HG03159 (cell line): ENCODE measurements around the gene CTAGE1.

Experiments
- ATAC-seq: cut with Tn5 transposase; IDR thresholded peaks from one replicate; pipeline ENCODE4 v1.9.1; 2021; ENCODE audit warnings: mild to moderate bottlenecking, moderate library complexity; ENCODE audit not compliant: unreplicated experiment

Gene CTAGE1

DNA sequence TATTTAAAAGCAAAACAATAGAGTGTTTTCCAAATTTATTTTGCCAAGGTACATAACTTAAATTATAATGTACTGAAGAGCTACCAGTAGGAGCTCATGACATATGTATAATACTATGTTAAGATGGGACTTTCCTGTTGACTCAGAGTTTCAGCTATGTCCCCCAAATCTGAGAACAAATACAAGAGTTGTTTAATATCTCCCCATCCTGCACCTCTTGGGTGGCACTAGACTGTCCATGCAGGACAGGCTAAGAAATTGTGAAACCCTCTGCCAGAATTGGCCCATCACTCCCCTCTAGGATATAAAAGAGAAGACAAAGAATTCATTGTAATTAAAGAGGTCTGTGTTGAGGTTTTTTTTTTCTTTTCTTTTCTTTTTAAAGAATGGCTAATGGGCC lies 21.7 kb upstream of the CTAGE1 start:
- no peak for ATAC-seq

DNA sequence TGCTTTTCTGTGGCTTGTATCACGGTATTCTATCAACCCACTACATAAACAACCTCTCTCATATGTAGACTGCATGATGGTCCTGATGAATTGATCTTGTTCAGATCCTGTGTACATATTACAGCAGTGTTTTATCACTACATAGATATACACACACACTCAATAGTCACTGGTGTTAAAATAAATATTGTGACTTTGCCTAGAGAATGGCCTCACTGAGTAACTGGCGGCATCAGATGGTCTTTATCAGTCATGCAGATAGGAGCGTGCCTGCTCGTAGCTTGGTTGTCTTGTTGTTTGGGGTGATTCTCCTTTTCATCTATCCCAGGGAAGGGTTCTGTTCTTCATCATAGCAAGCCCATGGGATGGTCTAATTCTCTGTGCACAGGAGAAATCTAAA lies 18.4 kb upstream of the CTAGE1 start:
- no peak for ATAC-seq

DNA sequence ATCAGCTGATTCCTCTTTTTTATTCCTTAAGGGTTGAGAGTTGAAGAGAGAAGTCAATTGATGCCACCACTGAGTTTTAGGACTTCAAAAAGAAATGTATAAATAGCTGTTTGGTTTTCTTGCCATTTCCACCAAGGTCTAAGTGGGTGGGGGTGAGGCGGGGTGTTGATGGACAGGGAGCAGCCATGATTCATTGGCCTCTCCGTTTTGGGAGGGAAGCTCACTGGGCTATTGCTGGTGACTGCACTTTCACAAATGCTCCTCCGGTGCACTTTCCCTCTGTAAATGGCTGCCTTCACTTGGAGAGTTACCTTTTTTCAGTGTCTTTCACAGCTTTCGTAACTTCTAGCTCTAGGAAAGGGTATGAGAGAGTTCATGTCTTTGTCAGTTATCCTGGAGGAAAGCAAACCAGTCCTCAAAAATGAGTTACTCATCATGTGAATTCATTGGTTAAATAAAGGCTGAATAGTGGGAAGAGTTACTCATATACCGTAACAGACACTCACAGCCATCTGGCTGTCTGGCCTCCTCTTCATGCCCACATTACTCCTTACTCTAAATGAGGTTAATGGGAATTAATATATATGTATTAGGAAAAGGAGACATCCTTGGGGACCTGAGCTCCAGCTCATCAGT lies 17.4 kb upstream of the CTAGE1 start:
- no peak for ATAC-seq

DNA sequence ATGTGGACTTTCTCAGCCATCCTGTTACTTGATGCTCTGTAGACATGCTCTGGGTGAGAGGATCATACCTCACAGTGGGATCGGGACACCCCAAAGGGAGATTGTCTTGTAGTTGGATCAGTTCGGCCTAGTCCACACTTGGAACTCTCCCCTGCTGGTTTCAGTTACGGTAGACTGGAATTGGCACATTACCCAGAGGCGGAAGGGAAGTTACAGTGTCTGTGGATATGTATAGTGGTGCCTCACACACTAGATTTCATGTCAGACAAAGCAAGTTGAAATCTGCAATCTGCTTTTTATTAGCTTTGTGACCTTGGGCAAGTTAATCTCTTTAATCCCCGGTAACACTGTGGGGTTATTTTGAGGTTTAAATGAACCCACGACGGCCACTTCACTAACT lies 16.2 kb upstream of the CTAGE1 start:
- no peak for ATAC-seq

DNA sequence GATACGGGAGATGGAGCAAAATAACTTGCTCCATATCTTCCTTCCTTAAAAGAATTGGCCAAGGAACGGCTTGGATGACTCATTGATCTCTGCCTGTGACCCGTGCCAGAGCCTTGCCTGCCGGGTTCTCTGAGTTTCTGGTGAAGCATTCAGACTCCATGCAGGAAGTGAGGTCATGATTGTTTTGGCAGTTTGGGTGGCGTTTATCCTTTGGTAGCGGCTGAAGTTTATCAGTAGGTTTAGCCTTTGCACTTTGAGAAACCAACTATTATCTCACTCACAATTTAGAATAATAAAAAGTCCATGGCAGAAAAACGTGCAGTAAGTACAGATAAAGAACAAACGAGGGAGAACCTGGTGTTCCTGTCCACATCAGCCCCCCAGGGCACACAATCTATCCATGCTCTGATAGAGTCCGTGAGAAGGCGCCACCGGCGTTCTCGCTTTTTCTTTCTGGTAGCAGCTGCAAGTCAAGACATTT lies 15.0 kb upstream of the CTAGE1 start:
- ATAC-seq = no peak

DNA sequence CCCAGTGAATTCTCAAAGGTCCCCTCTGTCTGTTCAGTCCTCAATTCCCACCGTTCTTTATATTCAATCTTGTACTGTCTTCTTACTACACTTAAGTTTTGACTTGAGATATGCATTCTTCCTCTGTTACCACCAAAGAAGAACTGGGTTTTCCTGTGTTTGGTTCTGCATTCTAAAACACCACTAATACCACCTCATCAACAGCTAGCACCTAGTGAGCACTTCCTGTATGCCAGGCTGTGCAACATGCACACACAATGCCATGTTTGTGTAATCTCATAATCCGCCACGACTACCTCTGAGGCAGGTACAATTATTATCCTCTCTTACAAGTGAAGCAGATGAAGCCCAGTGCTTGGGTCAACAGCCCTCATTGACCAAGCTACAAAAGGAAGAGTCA lies 11.8 kb upstream of the CTAGE1 start:
- no peak for ATAC-seq

DNA sequence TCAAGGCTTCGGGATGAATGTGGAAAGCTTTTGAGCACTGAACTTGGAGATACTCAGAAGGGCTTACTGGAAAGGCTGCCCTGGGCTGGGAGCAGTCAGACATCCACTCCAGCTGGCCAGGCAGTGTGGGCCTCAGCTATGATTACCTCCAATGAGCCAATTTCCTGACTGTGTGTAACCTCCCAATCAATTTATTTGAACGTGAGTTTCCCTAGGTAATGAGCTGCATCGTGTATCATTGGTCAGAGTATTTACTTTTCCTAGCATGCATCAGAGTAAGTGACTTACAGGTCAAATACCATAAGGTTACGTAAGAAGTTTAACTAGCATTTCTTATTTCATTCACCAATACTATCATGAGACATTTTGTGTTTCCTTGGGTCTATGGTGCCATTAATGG lies 11.0 kb upstream of the CTAGE1 start:
- no peak for ATAC-seq

DNA sequence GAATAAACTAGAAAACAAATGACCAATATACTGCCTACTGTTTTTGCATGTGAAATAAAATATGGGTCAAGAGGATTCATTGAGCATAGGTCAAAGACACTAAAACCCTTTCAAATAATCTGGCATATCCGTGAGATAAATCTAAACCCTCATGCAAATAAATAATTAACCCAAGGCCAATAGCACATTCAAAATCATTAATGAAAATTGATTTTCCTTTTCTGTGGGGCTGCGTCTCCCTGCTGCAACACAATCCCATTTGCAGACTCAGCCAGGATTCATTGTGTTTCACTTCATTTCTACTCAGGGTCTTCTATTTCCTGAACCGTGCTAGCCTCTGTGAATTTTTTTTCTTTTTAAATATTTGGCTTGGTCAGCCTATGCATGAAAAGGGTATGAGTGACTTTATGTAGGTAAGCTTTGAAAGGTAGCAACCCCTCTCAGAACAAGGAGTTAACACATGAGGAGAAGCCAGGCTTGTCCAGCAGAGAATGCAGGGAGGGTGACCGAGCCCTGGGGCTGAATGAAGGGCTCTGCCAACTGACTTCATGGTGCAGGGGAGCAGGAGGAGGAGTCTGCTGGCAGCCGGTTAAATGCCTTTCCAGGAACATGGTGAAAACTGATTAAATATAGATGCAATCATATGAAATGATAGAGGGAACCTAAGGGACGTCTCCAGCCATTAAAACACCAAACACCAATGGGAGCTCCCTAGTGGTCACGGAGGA lies 10.3 kb upstream of the CTAGE1 start:
- no peak for ATAC-seq

DNA sequence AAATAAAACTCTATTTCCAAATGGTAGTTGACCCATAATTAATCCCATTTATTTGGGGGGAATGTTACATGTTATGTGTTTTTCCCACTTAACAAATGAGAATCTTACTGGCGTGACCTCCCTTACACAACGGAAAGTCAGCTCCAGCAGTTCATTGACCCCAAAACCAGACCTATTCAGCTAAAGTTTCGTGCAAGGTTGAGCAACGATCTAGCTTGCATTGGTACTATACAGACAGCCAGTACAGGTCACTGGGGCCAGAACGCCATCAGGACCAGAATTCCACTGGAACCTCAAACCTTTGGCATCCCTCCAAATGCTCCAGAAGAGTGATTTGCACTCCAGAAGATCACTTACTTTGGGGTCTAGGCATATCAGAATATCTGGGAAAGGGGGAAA lies 6.8 kb upstream of the CTAGE1 start:
- ATAC-seq = no peak

DNA sequence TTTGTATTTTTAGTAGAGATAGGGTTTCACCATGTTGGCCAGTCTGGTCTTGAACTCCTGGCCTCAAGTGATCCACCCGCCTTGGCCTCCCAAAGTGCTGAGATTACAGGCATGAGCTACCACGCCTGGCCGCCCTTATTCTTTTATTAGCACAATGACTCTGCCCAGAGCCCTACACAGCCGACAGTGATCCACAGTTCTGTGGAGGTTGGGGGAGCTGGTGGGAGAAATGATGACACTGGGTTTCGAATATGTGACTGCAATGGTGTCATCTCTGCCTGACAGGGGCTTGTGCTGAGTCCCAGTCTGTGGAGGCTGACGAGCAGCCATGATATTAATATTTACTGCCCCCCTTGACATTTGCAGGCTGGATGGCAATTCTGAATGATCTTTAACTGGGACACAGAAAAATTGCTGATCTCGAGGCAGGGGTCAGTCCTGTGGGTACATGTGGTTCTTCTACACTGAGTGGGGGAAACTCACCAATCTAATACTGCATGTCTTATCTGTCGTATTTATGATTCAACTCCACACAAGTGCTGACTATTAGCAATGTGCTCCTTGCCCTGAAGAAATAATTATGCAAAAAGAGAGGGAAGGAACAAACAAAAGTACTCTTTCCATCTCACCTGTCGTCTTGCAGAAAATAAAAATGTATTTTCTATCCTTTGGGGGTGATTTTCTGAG lies 6.3 kb upstream of the CTAGE1 start:
- ATAC-seq = no peak

DNA sequence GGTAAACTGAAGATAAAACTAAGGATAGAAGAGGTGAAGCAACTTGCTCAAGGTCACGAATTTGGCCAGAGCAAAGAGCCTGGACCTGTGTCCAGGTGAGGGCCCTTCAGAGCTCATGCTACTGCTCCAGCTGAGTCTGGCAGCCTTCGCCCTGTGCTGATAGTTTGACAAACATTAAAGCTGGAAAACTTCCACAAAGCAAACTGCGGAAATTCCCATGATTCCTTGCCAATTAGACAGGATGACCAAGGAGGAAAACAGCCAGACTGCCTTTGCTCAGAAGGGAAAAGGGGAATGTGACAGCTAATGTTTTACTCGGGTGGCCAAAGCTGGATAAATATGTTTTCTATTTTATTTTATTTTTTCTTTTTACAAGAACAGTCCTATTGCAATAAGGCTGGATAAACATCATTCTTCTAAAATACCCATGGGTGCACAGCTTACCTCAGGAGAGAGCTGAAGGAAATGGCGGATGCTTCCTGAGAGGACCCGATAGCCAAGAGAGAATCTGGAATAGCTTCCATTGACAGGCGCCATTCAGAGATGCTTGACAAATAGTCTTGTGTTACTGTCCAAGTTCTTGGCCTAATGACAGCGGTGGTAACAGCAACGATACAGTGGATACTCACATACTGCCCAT lies 5.3 kb upstream of the CTAGE1 start:
- no peak for ATAC-seq

DNA sequence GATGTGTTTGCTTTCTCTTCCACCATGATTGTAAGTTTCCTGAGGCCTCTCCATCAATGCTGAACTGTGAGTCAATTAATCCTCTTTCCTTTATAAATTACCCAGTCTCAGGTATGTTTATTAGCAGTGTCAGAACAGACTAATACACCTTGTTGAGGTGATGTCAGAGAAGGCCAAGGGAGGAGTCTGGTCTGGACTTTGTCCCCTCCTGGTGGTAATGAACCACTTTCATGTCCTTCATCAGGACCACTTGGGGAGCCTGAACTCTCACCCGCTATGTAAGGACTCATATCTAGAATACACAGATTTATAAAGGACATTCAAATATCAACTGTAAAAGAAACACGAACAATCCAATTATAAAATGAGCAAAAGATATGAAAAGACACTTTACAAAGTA lies 2.9 kb upstream of the CTAGE1 start:
- ATAC-seq = no peak

DNA sequence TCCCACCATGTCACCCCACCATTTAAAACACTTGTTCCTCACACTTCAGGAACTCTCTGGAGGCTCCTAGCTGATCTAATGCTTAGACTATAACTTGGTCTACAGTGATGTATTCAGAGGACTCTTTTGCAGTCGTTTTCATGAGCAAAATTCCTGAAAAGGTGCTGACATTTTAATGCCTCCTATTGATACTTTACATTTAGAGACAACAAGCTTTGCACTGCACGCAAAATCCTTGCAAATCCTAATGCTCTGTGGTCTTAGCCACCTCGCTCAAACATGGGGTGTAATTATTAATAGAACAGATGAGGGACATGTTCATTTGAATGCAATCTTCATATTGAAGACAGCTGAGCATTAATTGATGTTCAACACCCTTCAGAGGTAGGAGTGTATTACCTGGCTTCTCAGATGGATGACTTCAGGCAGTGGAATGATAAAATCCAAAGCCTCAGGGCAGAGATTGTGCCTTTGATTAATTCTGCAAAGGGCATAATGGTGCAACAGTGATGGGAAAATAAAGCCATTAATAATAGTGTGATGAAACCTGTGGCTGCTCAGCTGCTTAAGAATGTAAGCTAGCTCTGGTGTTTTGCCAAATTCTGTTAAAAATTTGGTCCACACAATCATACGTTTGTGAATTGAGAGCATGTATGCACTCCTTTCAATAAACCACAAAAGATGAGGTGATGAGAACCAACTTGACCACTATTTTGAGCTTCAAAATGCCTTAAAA lies 5.4 kb downstream of the CTAGE1 start:
- ATAC-seq = no peak

DNA sequence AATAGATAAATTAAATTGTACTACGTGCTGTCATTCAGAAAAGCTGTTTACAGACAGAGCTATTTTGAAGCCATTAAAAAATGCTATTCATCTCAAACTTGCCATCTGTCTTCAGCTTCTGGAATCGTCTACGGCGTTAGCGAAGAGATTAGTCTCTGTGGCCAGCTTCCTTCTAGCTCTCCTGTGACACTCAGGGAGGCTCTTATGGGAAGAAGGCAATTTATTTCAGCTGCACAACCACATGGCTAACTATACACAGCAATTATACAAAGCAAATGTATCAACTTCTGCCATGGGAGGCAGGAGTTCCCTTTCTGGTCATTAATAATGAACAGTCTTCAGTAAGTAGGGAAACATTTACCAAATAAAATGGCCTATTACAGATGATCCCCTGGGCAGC lies 6.3 kb downstream of the CTAGE1 start:
- no peak for ATAC-seq

DNA sequence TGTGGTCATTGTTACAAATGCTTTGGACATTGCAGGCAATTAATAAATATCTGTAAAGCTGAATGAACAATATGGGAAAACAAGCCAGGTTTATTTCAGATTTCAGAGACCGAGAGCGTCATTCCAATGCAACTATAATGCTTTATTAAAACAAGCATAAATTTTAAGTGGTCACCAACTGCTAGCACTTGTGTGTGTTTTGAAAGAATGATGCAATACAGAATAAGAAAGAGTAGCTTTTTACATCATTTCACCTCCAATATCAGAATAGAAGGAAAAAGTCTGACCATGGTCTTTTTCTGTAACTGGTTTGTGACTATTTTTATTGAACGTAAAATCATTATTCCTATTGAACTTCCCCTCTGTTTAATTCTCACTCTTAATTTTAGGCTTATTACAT lies 7.6 kb downstream of the CTAGE1 start:
- no peak for ATAC-seq

DNA sequence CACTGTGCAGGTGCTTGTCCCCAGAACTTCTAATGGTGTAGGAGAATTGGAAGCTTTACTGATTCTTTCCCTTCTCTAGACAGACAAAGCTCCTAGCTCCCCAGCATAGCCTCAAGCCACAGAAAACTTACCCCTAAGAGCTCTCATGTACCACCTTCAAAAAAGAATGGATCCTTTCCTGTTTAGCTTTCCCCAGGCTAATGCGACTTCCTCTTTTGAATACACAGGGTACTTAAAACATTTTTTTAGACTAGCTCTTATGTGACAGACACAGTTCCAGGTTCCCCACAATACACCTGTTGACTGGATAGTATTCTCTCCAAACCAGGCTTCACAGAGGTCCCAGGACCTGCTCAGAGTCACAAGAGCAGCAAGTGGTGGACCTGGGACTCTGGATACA lies 8.3 kb downstream of the CTAGE1 start:
- no peak for ATAC-seq

DNA sequence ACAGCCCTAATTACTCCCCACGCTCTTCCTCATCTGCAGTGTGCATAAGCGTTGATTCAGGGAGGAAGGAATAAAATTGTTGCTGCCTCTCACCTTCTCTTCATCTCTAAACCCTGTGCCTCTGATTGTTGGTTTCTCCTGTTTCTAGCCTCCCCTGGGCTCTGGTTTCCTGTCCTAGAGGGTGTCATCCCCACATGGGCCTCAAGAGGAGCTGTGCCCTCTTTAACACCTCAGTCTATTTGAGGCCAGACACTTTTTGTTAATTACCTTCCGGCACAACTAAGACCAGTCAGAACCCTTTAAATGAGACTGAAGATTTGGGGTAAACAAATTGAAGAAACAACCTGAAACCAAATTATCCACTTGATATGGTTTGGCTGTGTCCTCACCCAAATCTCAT lies 9.7 kb downstream of the CTAGE1 start:
- ATAC-seq = no peak

DNA sequence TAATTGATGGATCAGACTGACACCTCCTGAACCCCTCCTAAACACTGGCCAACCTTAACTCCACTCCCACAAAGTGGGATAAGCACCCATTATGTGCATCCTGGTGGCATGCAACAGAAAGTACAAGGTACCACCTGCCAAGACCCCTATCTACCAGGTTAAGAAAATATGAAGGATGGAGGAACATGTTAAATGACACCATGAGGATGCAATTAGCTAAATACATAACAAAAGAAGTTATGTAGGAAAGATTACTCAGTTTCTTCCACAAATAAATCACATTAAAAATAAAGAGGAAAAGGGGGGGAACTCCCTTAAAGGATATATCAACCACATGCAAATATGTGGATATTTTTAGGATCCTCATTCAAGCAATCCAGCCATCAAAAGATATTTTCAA lies 12.6 kb downstream of the CTAGE1 start:
- no peak for ATAC-seq

DNA sequence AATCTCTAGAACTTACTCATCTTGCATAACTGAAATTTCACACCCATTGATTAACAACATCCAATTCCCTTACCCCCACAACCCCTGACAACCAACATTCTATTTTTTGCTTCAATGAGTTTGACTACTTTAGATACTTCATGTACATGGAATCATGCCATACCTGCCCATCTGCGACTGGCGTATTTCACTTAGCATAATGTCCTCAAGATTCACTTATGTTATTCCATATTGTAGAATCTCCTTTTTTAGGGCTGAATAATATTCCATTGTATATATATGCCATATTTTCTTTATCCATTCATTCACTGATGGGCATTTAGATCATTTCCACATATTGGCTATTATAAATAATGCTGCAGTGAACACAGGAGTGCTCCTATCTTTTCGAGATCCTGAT lies 13.8 kb downstream of the CTAGE1 start:
- no peak for ATAC-seq

DNA sequence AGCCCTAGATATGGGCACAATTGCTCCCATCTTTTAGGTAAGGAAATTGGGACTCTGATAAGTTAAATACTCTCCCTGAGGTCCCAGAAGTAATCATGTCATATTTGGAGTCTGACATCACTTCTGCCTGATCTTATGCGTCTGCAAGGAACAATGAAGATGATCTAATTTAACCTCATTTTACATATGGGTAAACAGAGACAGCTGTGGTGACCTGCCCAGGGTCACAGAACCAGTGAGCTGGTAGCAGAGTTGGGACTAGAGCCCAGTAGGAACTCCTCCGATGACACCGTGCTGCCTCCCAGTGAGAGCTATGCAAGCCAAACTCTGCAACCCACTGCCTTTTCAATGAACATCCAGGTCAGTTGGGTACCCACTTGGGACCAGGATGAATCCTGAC lies 17.8 kb downstream of the CTAGE1 start:
- no peak for ATAC-seq

DNA sequence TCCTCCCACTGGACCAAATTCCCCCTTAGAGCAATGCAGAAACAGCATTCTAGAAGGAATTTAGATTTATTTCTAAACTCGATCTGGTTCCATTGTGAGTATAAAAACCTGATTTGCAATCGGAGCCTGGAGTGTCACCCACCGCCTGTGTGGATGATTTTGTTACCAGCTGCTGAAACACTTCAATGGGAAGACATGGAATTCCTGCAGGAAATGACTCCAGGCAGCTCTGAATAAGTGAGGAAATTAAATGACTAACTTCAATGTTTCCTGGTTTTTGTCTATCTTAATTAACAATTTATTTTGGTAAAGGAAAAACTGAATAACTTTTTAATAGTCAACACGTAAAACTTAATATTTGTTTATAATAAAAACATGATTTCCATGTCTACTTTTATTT lies 19.3 kb downstream of the CTAGE1 start:
- ATAC-seq = no peak
